Osteocyte (in vitro differentiated cells): ENCODE measurements around the gene RASGRP3. TPM values are rescaled to one million over a fixed set of nuclear protein-coding genes. Genes with fewer than 3 reads are reported as not detected.
"Not testable (repeated sequence)": the region's sequence is repeated elsewhere in the genome, so short reads cannot be mapped to it uniquely, and the experiment has no call there.

ENCODE experiments used
- DNase-seq: peaks from one replicate; pipeline ENCODE4 v3.0.0; 2021; ENCODE audit warnings: mixed read lengths; ENCODE audit not compliant: unreplicated experiment; ENCODE audit errors: extremely low spot score
- H3K27ac Mint-ChIP-seq: one replicate; pipeline ENCODE4 v1.8.0; 2021; ENCODE audit warnings: mild to moderate bottlenecking, mixed read lengths; ENCODE audit not compliant: unreplicated experiment
- H3K27me3 Mint-ChIP-seq: one replicate; pipeline ENCODE4 v1.8.0; 2021; ENCODE audit warnings: mixed read lengths; ENCODE audit not compliant: unreplicated experiment
- H3K36me3 Mint-ChIP-seq: one replicate; pipeline ENCODE4 v1.8.0; 2021; ENCODE audit warnings: mixed read lengths; ENCODE audit not compliant: unreplicated experiment
- H3K4me1 Mint-ChIP-seq: one replicate; pipeline ENCODE4 v1.8.0; 2021; ENCODE audit warnings: mixed read lengths; ENCODE audit not compliant: unreplicated experiment
- H3K4me3 Mint-ChIP-seq: one replicate; pipeline ENCODE4 v1.8.0; 2021; ENCODE audit warnings: mild to moderate bottlenecking, moderate library complexity, mixed read lengths; ENCODE audit not compliant: unreplicated experiment
- H3K9me3 Mint-ChIP-seq: one replicate; pipeline ENCODE4 v1.8.0; 2021; ENCODE audit warnings: mixed read lengths; ENCODE audit not compliant: unreplicated experiment
- total RNA-seq: library from RNA; stranded (reverse); gene quantifications from 2 replicates; pipeline ENCODE4 v1.2.1, GENCODE V29; 2021
- TF ChIP-seq, protein P1 (sequence below): fragments of 200-600 bp; sonication (generic); IDR thresholded peaks from 2 replicates; pipeline ENCODE4 v1.5.0; 2021; ENCODE audit warnings: antibody characterized with exemption, mild to moderate bottlenecking, moderate library complexity

Gene RASGRP3
- total RNA-seq, 1 donor from 2014 or later = 2.1 TPM

DNA sequence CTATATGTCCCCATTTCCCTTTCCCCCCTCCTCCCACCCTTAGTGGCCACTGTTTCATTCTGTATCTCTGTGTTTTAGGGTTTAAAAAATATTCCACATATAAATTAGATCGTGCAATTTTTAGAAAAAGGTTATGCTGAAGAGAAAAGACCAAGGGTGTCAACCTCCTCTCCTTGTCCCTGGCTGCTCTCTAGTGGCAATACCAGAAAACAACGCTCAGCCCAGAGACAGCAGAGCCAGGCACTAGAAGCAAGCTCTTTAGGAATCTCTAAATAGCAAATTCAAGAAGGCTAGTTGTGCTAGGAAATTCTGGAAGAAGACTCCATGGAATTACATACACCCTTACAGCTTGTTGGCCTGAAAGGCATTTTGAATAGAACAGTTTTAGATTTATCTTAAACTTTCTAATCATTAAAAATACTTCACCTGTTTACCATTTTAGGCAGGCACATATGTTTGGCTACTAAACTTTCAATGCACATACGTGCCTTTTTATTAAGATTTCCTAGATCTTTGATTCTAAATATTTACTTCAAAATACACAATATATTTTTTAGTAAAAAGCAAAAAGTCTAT lies 35.1 kb upstream of the RASGRP3 start:
- TF ChIP-seq, protein P1, sequence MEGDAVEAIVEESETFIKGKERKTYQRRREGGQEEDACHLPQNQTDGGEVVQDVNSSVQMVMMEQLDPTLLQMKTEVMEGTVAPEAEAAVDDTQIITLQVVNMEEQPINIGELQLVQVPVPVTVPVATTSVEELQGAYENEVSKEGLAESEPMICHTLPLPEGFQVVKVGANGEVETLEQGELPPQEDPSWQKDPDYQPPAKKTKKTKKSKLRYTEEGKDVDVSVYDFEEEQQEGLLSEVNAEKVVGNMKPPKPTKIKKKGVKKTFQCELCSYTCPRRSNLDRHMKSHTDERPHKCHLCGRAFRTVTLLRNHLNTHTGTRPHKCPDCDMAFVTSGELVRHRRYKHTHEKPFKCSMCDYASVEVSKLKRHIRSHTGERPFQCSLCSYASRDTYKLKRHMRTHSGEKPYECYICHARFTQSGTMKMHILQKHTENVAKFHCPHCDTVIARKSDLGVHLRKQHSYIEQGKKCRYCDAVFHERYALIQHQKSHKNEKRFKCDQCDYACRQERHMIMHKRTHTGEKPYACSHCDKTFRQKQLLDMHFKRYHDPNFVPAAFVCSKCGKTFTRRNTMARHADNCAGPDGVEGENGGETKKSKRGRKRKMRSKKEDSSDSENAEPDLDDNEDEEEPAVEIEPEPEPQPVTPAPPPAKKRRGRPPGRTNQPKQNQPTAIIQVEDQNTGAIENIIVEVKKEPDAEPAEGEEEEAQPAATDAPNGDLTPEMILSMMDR = peak; percentile 78
- no peak overlapping the region for H3K27ac Mint-ChIP-seq
- no peak overlapping the region for H3K4me3 Mint-ChIP-seq
- DNase-seq = no peak
- no peaks in the 10 kb centered on the region for H3K27me3 Mint-ChIP-seq
- H3K9me3 Mint-ChIP-seq = no peaks in the 10 kb centered on the region
- H3K4me1 Mint-ChIP-seq = peaks cover 14% of the 10 kb centered on the region
- no peaks in the 10 kb centered on the region for H3K36me3 Mint-ChIP-seq

DNA sequence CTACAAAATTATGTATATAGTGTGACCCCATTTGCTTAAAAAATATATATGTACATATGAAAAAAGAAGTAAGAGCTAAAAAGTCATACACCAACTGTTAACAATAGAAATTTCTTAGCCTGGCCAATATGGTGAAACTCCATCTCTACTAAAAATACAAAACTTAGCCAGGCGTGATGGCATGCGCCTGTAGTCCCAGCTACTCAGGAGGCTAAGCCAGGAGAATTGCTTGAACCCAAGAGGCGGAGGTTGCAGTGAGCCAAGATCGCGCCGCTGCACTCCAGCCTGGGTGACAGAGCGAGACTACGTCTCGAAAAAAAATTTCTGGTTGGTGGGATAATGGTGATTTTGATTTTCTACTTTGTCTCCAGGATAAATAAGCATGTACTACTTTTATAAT lies 34.4 kb upstream of the RASGRP3 start:
- not testable (repeated sequence) for H3K27me3 Mint-ChIP-seq, H3K4me3 Mint-ChIP-seq, DNase-seq, H3K27ac Mint-ChIP-seq, H3K9me3 Mint-ChIP-seq, H3K36me3 Mint-ChIP-seq
- peaks cover 13% of the 10 kb centered on the region for H3K4me1 Mint-ChIP-seq

DNA sequence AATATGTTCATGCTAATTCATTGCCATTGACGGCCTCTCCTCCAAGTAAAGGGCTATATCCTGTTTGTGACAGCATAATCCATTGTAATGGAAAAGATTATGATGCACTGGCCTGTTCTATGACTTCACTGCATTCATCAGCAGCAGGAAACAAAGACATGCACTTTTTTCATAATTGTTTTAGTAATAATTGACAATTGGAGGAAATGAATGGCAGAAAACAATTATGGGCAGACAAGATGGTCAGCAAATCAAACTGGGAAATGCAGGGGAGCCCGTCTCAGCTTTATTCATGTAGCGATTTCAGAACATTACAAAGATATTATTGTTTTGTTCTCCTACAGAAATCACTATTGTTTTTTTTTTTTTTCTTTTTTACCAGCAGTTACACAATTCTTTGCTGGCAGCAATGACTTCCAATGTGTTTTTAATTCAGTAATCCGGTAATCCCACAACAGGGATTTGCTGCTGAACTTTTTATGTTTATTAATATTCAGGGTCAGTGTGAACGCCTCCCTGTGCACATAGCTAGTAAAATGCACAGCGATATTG lies 33.8 kb upstream of the RASGRP3 start:
- H3K27ac Mint-ChIP-seq = no peak overlapping the region
- no peaks in the 10 kb centered on the region for H3K9me3 Mint-ChIP-seq
- DNase-seq = no peak
- no peak overlapping the region for H3K4me3 Mint-ChIP-seq
- TF ChIP-seq, protein P1 = no peak
- H3K27me3 Mint-ChIP-seq = no peaks in the 10 kb centered on the region
- H3K4me1 Mint-ChIP-seq = peaks cover 7% of the 10 kb centered on the region
- no peaks in the 10 kb centered on the region for H3K36me3 Mint-ChIP-seq

DNA sequence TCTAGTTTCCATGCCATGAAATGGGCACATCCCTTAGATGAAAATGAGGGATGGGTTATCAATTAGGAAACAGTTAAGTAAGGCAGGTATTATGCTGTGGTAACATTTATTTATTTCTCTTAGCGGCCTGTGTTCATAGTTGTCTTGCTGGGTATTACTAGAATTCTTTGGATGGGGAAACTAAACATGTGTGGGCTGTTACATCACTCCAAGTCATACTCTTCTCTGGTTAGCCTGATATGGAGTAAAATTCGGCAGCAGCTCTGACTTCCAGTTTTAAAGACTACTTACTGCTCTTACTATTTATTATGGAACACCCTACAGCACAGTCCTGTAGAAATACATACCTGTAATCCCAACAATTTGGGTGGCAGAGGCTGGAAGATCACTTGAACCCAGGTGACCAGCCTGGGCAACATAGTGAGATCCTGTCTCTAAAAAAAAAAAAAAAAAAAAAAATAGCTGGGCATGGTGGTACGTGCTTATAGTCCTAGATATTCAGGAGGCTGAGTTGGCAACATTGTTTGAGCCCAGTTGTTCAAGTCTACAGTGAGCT lies 33.1 kb upstream of the RASGRP3 start:
- TF ChIP-seq, protein P1 = no peak
- H3K9me3 Mint-ChIP-seq = no peaks in the 10 kb centered on the region
- H3K27me3 Mint-ChIP-seq = no peaks in the 10 kb centered on the region
- no peak overlapping the region for H3K27ac Mint-ChIP-seq
- no peak for DNase-seq
- H3K36me3 Mint-ChIP-seq = no peaks in the 10 kb centered on the region
- H3K4me3 Mint-ChIP-seq = no peak overlapping the region
- peaks cover 6% of the 10 kb centered on the region for H3K4me1 Mint-ChIP-seq

DNA sequence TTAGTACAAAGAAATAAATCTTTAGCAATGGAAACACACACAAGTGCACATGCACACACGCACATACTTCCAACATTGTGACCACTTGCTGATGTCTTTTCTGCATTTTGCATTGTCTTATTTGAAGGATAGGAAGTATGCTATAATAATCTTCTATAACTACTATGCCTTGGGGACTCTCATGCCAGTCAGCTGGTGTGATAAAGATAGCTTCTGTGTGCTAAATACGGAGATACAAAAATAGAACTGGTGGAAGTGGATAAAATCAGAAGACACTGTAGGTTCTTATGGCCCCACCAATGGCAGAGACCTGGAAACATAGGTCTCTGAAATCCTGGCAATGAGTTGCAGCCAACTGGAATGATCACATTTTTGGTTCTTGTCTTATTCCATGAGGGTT lies 31.5 kb upstream of the RASGRP3 start:
- Mint-ChIP-seq H3K4me3 (no peak overlapping the region), H3K4me1 (peaks cover 6% of the 10 kb centered on the region), H3K27ac (no peak overlapping the region), H3K9me3 (no peaks in the 10 kb centered on the region), H3K27me3 (no peaks in the 10 kb centered on the region), H3K36me3 (no peaks in the 10 kb centered on the region)
- TF ChIP-seq, protein P1 = no peak
- DNase-seq = no peak
